Brain pericyte (primary cell): ENCODE data around the gene TSPAN5.
A peak's percentile ranks its signal among the peaks of the same experiment; 100 is the strongest.

Experiments
- DNase-seq: peaks from one replicate; pipeline ENCODE4 v3.0.0-alpha.2; 2012; ENCODE audit warnings: low read depth, low spot score

TSPAN5 gene

DNA sequence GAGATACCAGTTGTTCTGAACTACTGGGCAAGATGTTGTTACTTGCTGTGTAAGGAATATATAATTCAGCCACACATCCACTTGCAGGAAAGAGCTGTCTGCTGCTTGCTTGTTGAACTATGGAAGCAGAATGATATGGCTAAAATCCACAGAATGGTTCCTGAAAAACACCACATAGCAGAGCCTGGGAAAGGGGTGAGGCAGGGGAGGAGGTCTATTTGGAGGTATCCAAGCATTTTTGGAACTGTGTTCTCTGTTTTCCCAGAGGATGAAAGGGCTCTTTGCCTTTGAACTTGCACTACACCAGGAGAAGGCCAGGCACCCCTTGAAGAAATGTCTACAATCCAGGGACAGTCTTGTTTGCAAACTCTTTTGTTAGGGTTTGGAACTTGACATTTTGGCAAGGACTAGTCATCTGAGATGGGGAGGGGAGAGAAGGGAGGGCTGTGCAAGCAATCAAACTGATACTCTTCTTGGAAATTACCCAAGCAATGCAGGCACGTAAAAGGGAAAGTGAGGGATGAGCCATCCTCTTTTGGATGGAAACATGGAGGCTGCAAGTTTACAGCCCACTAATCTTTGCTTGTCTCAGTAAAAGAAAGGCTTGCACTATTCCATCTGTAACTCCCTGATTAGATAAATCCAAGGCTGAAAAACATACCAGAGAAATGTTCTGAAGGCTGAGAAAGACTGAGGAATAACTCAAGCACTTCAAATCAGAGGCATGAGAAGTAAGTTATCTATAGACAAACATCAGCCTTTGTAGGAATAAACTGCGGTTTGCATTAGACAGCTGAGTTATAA lies 141.0 kb downstream of the TSPAN5 start:
- no peak for DNase-seq

DNA sequence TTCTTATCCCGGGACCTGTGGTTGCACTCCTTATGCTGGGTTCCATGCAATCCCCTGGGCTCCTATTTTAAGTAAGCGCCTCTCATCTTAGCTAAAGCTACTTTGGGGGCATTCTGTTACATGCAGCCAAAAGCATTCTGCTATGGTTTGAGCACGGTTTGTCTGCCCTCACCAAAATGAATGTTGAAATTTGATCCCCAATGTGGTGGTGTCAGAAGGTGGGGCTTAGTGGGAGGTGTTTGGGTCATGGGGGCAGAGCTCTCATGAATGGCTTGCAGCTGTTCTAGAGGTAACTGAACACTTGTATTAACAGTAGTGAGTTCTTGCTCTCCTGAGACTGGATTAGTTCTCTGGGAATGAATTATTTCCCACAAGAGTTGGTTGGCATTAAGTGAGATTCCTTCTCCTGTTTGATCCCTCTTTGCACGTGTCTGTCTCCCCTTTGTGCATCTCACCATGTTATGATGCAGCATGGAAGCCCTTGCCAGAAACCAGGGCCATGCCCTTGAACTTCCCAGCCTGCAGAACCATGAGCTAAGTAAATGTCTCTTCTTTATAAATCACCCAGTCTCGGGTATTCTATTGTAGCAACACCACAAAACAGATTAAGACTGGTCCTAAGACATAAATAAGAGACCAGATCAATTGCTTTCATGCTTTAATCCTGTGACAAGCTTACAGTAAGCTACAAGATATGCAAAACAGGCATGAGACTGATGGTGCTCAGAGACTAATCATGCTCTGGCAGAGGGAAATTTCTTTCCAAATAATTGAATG lies 141.8 kb downstream of the TSPAN5 start:
- DNase-seq = no peak

DNA sequence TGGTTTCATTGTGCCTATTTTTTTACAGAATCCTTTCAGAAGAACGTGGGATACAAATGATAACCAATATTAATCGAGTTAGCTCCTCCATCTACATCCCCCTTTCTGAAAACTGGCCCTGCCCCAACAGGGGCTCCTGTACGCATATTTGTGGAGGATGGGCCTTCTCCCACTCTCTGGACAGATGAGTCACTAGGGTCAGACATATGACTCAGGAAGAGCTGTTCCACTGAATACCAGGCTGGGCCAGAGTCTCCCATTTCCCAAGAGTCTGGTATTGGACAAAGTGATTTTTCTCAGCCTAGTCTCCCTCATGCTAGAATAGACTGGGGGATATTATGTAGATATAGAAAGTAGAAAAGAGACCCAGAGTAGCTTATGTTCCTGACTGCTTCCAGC lies 142.4 kb downstream of the TSPAN5 start:
- DNase-seq = no peak

DNA sequence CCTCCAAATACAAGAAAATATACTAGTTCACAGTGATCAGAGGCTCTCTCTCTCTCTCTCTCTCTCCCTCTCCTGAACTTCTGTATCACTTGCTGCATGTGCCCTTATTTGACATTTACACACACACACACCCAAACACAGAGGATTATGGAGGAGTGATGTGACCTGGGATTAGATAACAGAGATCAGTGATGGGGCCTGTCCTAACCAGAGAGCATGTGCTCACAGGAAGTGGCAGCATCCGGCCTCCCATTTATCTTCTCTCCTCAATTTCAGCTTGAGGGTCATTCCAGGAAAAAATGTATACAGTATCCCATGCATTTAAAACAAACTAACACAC lies 143.0 kb downstream of the TSPAN5 start:
- DNase-seq = no peak

DNA sequence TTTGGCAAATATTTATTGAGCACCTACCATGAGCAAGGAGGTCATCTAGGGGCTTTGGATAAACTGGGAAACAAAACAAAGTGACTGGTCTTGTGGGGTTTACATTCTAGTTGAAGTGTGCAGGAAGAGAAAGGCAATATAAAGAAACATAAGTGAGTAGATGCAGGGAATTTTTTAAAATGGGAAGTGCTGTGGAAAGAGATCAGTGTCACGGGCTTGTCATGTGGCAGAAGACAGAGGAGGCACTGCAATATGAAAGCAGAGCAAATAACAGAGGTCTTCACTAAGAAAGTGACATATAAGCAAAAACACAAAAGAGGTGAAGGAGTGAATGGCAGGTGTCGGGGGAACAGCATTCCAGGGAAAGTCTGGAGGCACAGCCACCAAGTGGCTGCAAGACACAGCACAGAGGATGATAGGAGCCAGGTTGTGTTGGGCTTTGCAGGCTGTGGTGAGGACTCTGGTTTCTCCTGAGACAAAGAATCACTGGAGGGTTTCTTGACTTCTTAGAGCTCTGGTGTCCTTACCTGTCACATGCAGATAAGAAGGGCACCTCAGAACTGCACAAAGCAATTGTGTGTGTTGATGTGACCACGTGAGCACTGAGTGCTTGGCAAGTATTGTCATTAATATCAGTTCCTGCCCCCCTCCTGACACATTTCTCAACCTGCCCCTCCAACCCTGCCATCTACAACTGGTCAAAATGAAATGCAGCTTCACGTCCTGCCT lies 143.5 kb downstream of the TSPAN5 start:
- no peak for DNase-seq

DNA sequence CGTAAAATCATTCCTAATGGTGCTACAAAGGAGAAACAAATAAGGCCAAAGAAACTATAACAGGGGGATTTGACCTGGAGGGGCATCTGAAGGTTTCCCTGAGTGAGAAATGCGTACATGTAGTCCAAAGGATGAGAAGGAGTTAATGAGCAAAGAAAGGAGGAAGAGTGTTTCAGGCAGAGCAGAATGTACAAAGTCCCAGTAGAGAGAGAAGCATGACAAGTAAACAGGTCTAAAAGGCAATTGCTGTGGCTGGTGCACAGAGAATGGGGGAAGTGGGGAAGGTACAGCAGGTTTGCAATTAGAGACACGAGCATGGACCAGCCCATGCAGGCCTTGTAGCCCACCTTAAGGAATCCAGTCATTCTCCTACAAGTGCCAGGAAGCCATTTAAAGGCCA lies 145.5 kb downstream of the TSPAN5 start:
- no peak for DNase-seq

DNA sequence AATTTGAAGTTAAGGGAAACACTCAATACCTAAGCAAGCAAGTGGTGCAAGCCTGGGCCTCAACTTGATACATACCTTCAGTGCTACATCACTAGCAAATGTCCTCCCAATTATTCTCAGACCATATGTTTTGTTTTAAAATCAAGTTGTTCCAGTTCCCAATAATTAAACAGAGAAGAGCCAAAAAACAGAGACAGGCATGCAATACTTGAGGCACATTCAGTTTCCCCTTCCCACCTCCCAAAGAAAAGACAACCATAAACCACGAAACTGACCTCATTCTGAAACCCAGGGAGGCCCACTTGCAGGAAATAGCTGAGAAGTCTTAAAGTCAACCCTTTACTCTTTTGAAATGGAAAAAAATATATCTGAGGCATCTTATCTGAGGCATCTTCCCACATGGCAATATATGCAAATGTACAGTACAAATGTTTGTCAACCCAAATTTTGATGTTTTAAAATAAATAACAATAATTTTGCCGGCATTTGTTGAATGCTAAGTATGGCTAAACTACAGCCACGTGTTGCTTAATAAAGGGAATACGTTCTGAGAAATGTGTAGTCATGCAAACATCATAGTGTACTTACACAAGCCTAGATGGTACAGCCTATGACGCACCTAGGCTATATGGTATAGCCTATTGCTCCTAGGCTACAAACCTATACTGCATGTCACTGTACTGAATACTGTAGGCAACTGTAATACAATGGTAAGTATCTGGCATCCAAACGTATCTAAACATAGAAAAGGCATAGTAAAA lies 147.5 kb downstream of the TSPAN5 start:
- peak; percentile 47 for DNase-seq

DNA sequence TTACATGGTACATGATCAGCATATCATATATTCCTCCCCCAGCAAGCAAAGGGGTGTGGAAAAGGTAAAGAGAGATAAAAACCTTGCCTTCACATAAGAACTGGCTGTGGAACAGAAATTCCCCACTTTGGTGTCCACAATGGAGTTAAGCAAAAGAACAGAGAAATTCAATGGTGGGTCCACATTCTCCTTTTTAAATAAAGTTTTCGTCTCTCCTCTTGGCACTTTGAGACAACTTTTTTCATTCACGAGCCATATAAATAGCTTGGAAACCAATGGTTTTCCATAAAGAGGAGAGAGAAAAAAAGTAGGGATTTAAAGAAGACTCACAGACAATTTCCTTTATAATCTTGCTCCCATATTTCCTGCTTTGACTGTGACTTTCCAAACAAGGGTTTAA lies 148.1 kb downstream of the TSPAN5 start:
- DNase-seq = no peak

DNA sequence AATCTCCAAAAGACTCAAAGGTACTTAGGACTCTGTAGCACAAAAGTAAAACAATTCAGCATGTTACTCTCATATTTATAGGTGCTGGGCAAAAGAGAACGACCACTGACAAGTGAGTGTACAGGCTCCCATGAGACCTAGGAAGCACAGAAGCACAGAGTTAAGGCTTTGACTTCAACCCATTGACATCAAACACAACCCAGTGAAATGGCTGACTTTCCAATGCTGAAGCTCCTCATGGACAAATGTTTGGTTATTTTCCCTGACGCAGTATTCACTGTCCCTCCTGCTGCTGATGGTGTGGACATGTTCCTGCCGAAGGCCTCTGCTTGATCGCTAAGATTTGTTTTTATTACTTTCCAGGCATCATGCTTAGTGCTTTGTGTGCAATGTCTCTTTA lies 148.7 kb downstream of the TSPAN5 start:
- peak; percentile 41 for DNase-seq

DNA sequence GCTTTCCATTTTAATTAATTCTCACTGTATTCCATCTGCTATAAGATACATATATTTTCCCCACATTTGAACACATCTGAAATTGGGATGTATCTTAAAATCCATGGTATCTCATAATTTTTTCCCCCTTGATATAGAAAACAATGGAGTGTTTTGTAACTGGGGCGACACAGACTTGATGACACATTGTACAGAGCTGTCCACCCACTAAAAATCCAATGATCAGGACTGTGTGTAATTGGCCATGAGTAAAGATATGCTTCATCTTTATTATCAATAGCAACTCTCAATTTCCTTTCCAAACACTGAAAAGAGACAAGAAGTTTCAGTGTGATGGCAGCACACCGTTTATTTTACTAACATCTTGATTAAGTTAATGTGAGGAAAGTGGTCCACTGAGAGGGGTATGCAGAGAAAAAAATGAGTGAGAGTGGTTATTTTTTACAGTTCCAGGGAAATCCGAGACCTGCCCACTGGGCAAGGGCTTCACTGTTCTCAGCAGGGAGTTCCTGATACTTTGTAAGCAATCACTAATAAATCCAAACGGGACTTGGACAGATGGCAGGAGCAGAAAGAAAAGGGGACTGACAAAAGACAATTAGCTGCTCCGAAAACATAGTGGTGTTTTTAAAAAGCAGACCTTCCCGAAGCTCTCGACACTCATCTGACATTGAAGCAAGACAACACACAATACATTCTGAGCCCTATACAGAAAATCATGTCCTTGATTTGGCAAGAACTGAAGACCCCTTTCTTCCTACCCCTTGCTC lies 149.4 kb downstream of the TSPAN5 start:
- DNase-seq = no peak

DNA sequence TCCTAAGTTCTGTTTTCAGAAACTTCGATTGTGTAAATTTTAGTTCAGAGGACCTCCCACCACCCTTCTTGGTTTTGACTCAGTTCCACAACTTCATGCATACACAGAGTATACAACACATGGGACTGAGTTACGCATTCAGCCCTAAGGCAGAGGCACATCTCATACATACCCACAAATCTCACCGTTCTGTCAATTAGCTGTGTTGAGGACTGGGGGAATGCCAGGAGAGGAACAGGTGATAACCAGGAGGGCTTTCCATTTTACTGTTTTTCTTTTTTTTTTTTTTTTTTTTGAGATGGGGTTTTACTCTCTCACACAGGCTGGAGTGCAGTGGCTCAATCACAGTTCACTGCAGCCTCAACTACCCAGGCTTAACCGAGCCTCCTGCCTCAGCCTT lies 150.2 kb downstream of the TSPAN5 start:
- no peak for DNase-seq

DNA sequence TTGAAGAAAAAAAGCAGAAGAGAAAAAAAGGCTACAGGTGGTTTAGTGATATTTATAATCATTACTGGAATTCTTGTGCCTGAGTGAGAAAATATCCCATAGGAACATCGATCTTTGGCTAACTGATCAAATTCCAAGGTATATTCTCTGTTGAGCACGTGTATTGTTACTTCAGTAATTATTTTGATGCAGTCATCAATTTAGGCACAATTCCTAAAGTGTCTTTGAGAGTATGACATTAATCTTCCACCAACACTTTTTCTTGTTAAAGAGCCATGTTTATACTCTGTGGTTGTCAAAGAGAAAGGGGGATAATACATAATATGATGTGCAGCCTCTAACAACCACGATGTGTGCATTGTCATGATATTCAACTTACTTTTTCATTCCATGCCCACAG lies 151.1 kb downstream of the TSPAN5 start:
- no peak for DNase-seq

DNA sequence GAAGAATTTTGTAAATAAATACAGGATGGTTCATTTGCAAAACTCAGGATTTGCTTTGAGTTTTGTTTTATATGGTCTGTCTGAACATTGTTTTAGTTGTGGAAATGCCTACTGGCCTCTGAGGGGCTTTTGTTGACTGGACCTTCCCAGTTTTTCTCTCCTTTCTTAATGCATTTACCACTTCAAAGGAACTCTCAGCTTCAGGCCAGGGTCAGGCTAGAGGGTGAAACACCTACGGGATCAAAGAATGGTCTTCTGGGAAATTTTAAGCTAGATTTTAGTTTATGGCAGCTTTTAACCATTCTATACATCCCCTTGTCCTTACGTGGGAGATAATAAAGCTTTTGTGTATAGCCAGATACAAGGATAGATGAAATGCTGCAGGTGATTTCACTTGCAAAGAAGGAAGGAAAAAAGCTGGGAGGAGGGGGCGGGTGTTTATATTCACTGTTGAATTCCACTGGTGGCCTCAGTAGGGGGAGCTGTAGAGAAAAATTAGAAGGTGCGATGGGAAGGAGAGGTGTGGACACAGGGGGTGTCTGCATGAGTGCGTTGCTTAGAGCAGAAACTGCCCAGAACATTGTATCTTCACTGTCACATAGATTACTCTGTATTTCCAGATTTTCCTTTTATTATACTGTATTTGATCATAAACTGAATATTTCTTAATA lies 151.8 kb downstream of the TSPAN5 start:
- DNase-seq = no peak

DNA sequence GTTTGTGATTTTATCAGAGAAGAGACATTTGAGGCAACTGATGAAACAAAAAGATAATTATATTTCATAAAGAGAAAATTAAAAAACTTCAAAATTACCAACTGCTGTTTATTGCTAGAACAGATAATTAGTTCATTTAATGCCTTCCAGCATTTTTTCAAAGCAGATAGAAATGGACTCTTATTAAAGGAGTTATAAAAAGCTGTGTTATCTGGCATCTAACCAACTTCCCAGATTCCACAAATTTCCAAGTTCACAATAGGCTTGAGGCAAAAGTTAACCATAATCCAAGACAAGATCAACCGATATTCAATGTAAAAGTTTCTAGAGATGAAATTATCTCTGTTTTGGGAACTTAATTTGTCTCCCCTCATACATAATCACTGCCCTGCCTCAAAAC lies 152.4 kb downstream of the TSPAN5 start:
- DNase-seq = no peak

DNA sequence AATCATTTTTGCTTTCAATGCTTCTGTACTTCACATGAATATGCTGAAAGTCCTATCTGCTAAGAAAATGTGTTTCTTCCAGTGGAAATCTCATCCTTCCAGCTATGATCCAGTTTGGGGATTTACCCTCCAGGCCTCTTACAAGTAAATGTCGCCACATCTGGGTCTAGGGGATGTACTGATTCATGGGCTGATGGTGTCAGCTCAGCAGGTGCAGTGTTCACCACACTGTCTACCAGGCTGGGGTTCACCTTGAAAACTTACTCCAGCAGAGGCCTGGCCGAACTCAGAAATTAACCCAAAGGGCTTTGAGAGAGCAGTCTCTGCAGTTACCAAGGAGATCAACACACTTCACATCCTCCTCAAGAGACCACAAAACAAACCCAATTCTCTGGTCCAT lies 154.3 kb downstream of the TSPAN5 start:
- no peak for DNase-seq

DNA sequence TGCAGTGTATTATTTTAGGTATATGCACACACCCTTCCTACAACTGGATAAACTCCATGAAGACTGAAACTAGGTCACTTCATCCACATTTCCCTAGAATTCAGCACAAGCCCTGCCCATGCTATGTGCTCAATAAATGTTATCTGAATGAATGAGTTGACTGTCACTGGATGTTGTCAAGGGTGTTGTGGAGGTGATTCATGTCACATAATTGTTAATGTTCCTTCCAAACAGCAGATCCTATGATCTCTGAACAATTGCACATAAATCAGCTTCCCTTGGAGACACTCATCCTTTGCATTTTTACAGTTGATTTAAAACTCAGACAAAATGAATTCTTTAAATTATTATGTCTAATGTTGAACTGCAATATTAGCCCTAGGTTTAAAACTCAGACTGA lies 154.7 kb downstream of the TSPAN5 start:
- no peak for DNase-seq

DNA sequence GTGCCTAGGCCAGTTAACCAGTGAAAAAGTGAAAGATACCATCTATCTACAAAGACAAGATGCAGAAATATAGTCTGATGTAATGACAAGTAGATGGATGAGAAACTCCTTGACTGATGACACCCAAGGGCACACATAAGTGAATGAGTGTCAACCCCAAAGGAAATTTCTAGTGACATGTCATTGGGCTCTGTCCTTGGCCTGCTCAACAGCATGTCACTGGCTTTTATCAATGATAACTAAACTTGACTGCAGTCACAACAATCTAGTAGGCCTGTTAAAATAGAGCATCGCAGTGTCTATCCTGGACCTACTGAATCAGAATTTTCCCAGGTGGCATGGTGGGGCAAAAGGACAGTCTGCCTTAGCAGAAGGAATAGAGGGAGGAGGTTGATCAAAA lies 155.8 kb downstream of the TSPAN5 start:
- no peak for DNase-seq

DNA sequence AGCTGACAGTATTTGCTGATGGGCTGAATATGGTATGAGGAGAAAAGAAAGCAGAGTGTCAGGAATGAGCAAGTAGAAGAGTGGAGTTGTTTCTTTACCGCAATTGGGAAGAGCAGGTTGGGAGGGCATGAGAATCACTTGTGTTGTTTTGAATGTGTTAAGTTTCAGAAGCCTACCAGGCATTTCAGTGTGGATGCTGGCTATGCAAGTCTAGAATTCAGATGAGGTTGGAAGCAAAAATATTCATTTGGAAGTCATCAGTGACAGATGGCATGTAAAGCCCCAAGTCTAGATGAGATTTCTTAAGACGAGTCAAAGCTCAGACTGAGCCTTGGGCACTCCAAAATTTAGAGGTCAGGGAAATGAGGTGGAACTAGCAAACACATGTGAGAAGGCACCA lies 156.4 kb downstream of the TSPAN5 start:
- no peak for DNase-seq

DNA sequence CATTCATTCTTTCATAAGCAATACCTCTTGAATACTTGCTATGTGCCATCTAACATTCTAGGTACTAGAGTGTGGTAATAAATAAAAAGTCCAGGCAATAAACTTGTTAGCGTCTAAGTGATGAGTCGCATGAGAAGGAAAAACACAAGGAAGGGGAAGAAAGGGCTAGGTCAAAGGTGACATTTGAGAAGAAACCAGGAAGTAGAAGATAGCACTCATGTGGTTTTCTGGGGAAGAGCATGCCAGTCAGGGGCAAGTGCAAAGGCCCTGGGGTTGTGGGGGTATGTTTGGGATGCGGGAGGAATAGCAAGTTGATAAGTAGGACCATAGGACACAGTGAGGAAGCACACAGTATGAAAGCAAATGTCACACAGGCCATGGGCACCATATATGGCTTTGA lies 157.0 kb downstream of the TSPAN5 start:
- DNase-seq = no peak

DNA sequence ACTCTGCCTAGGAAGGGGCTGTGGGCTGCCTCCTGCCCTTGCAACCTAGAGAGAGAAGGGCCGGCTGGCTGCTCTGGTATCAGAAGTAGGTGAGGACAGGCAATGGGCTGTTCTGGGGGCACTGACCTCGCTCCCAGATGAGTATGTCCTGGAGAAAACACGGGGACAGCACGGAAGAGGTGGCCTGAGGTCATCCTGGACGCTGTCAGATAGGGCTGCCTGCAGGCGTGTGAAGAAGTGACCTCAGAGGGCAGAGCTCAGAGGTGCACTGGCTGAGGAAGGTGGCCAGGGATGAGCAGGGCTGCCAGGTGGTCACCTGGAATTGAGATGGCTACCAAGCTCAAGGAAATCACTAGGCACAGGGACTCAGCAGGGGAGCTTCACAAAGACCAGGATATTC lies 159.6 kb downstream of the TSPAN5 start:
- no peak for DNase-seq
